ENCODE measurements around the gene AKR1A1.

GRCh38 chr1:45501505-45501859 is 49.1 kb upstream of the AKR1A1 start:
- TF ChIP-seq EZH2 (IDR thresholded peaks at IDR 0.05; ENCODE audit: borderline replicate concordance) (no peak), CTCF (IDR thresholded peaks at IDR 0.05; ENCODE audit: poor library complexity) (no peak), EZH2phosphoT487 (IDR thresholded peaks at IDR 0.05; ENCODE audit: low read depth, severe bottlenecking, unreplicated experiment) (no peak)

All from hepatocyte (in vitro differentiated cells).